ENCODE data around the gene RBM38. TPM values are rescaled to one million over a fixed set of nuclear protein-coding genes. Genes with fewer than 3 reads are reported as not detected.

The RBM38 gene
- polyA plus RNA-seq, 3 donors: 19.9 to 29.5 (median 24.1) TPM

GRCh38 chr20:57389695-57390603 lies 1.2 kb upstream of the RBM38 start:
- no peak for DNase-seq (ENCODE audit: low read depth in 3 of 3, low spot score in 2 of 3)

DNA sequence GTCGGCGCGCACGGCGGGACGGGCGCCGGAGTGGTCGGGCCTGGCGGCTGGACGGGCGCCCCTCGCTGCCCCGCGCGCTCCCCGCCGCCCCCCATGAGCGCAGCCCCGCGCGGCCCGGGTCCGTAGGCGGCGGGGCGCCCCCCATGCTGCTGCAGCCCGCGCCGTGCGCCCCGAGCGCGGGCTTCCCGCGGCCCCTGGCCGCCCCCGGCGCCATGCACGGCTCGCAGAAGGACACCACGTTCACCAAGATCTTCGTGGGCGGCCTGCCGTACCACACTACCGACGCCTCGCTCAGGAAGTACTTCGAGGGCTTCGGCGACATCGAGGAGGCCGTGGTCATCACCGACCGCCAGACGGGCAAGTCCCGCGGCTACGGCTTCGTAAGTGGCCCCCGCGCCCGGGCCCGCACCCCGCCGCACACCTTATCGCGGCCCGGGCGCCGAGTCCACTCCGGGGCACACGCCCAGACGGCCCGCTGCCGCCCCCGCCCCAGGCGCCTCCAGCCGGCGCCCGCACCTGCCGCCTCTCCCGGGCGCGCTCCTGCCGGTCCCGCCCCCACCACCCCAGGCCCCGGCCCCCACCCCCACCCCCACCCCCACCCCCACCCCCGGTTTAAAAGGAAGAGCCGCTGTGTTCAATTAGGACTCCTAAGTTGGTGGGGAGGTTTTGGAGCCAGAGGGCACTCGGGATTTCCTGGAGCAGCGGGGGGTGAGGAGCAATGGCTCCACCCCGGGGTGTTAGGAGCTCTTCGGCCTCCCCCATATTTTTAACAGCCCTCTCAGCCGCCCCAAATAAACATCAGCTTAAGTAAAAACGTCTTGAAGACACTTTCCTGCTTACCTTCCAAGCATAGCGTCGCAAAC lies 474 bp downstream of the RBM38 start:
- no peak for DNase-seq (ENCODE audit: low read depth in 3 of 3, low spot score in 2 of 3)

- DNase-seq (ENCODE audit: low read depth in 3 of 3, low spot score in 2 of 3): no peak
Measured at GRCh38 chr20:57392512-57393271, 1.5 kb downstream of the RBM38 start.

GRCh38 chr20:57393321-57394120 lies 2.3 kb downstream of the RBM38 start:
- no peak for DNase-seq (ENCODE audit: low read depth in 3 of 3, low spot score in 2 of 3)

GRCh38 chr20:57394121-57395082 lies 3.2 kb downstream of the RBM38 start:
- no peak for DNase-seq (ENCODE audit: low read depth in 3 of 3, low spot score in 2 of 3)

DNA sequence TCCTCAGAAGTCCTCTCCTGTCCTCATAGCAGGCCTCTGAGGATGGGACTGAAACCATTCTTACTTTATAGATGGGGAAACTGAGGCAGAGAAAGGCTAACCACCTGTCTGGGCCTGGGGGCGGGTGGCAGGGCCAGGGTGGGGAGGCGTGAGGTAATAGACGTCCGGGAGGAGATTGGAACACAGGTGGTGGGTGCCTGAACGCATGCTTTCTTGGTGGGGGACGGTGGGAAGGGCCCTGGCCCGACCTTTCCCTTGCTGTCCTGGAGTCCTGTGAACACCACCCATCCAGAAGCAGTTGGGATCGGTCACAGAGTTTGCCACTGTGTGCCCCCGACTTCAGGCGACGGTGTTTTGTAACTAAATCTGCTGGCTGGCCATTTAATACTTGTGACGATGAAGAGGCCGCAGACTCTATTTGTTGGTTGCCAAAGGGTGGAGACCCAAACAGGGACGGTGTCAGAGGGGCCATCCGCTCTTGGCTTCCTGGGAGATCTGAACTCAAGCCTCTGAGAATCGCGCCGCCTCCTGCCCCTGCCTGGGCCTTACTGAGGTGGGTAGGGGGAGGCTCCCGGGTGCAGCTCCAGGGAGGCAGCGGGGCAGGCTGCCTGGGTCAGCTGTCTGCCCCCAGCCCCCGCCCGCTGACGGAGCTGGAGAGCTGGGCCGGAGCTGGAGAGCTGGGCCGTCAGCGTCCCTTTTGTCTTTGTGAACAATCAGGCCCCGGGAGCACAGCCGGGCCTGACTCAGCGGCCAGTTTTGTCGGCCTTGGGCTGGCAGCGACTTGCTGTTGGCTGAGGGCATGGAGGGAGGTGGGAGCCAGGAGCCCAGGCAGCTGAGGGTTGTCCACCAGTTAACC lies 4.1 kb downstream of the RBM38 start:
- DNase-seq (ENCODE audit: low read depth in 3 of 3, low spot score in 2 of 3): no peak

GRCh38 chr20:57396212-57396983 lies 5.2 kb downstream of the RBM38 start:
- no peak for DNase-seq (ENCODE audit: low read depth in 3 of 3, low spot score in 2 of 3)

DNA sequence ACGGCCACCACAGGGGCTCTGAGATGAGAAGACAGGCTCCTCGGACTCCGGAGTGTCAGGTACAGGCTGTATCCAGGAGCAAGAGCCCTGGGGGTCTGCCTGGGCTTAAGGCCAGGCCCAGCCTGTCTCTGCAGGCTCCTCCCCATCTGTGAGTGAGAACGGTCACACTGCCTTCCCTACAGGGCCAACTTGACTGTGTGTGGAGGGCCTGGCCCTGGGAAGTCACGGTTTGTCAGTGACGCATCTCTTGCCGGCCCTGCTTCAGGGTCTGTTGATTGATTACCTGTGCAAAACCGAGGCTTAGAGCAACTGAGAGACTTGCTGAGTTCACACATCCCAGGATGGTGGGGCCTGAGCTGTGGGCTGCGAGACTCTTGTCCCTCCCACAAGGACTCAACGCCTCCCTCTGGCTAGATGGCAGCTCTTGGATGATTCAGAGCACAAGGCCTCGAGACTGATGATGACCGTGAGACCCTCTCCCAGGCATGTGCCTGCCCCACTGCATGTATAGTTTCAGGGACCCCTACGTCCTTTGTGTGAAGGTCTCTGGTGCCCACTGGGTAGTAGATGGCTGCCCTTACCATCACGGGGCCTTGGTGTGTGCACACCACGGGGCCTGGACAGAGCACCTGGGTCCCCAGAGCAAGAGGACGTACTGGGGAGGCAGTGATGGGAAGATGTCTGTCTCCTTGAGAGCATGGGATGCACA lies 5.9 kb downstream of the RBM38 start:
- DNase-seq (ENCODE audit: low read depth in 3 of 3, low spot score in 2 of 3): no peak

DNA sequence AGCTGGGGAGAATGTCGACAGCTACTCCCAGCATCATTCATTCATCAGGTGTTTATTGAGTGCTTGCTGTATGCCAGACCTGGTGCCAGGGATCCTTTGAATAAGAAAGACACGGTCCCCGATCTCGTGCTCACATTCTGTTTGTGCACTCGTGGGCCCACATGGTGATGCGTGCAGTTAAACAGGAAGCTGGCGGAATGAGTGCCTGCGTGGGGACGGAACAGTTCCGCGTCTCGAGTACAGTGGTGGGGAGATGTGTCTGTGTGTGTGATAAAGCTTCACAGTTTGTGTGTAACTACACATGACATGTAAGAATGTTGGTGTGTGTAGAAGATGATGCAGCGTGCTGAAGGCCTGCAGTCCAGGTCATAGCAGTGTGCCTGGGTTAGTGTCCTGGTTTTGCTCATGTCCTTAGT lies 6.5 kb downstream of the RBM38 start:
- no peak for DNase-seq (ENCODE audit: low read depth in 3 of 3, low spot score in 2 of 3)

DNA sequence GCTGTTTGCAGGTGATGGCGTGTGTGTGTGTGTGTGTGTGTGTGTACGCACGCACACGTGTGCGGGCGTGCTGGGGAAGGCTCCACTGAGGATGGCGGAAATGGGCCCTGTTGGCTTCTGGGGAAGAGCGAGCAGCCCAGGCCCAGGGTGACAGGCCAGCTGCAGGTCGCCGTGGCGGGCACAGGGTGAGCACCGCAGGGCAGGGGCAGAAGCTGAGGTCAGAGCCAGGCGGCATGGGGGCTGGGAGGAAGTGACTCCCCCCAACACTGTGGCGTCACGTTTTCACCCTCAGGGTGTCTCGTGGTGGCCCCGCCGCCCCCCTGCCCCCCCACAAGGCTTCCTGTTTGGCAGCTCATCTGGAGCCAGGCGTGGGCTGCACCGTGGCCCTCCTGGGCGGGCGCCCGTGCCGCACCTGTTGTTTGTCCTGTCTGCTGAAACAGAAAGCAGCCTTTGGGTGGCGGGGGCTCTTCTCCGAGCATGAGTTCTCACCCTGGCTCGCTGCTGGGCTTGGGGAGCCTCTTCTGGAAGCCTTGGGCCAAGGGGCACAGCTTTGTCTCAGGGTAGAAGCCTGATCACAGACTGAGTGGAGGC lies 7.1 kb downstream of the RBM38 start:
- no peak for DNase-seq (ENCODE audit: low read depth in 3 of 3, low spot score in 2 of 3)

GRCh38 chr20:57398901-57399535 lies 7.8 kb downstream of the RBM38 start:
- no peak for DNase-seq (ENCODE audit: low read depth in 3 of 3, low spot score in 2 of 3)

GRCh38 chr20:57399587-57400155 lies 8.5 kb downstream of the RBM38 start:
- no peak for DNase-seq (ENCODE audit: low read depth in 3 of 3, low spot score in 2 of 3)

- no peak for DNase-seq (ENCODE audit: low read depth in 3 of 3, low spot score in 2 of 3)
Measured at GRCh38 chr20:57400231-57400701, 9.1 kb downstream of the RBM38 start.

GRCh38 chr20:57400821-57401564 lies 9.8 kb downstream of the RBM38 start:
- no peak for DNase-seq (ENCODE audit: low read depth in 3 of 3, low spot score in 2 of 3)

DNA sequence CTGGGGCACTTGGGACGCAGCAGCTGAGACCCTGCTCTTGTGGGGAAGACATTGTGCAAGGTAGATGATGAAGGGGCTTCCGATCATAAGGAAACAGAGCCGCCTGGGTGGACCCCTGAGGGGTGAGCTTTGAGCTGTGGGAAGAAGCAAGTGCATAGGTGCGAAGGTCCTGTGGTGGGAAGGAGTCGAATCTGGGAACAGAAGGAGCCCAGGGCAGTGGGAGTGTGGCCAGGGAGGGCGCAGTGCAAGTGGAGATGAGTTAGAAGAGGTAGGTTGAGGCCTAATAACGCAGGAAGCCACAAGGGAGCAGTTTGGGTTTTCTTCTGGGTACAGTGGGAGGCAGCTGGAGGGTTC lies 10.3 kb downstream of the RBM38 start:
- no peak for DNase-seq (ENCODE audit: low read depth in 3 of 3, low spot score in 2 of 3)

All from right renal cortex interstitium (tissue), 3 donors.